K562 (cell line): ENCODE data around the gene UCHL5. TPM values are rescaled to one million over a fixed set of nuclear protein-coding genes. Genes with fewer than 3 reads are reported as not detected.

Experiments used
- CBFB ChIP-seq: sonication (generic); formaldehyde crosslinking; IDR thresholded peaks from 2 replicates; pipeline ENCODE4 v1.4.0; 2020; ENCODE audit warnings: mild to moderate bottlenecking, missing genetic modification reagents
- CBX2 ChIP-seq: fragments of 200-600 bp; sonication (generic); IDR thresholded peaks from one replicate; pipeline ENCODE4 v1.6.1; 2012; ENCODE audit warnings: mild to moderate bottlenecking, low read length, inconsistent platforms; ENCODE audit not compliant: insufficient read depth, poor library complexity, severe bottlenecking
- CCAR2 ChIP-seq: fragments of 200-400 bp; formaldehyde crosslinking; IDR thresholded peaks from 2 replicates; pipeline ENCODE4 v1.6.1; 2017; ENCODE audit warnings: mild to moderate bottlenecking, low read depth, low read length
- ETV6 ChIP-seq, 3 experiments: fragments of 150-350 bp in 1 of 3; sonication (generic) in 1 of 3; formaldehyde crosslinking in 1 of 3; IDR thresholded peaks; 2 replicates each; pipeline versions ENCODE4 v1.6.1 to v1.8.0; 2014 to 2022; ENCODE audit warnings: borderline replicate concordance in 2 of 3, low read depth in 2 of 3, antibody characterized with exemption in 1 of 3, low read length in 1 of 3, mild to moderate bottlenecking in 1 of 3, missing genetic modification reagents in 1 of 3
- ID3 ChIP-seq, 2 experiments: fragments of 250-450 bp in 1 of 2; fragments of 450-650 bp in 1 of 2; sonication (Bioruptor Pico) in 1 of 2; IDR thresholded peaks; 2 replicates each; pipeline versions ENCODE4 v1.6.1 to v1.8.0; 2016 to 2021; ENCODE audit warnings: mild to moderate bottlenecking in 2 of 2, moderate library complexity in 2 of 2, missing compliant biosample characterization in 1 of 2, missing genetic modification characterization in 1 of 2
- IFI16 ChIP-seq: fragments of 250-450 bp; sonication (Bioruptor Pico); IDR thresholded peaks from 2 replicates; pipeline ENCODE4 v2.1.2; 2022; ENCODE audit warnings: mild to moderate bottlenecking, inconsistent platforms
- RAD51 ChIP-seq: fragments of 450-650 bp; IDR thresholded peaks from 2 replicates; pipeline ENCODE4 v1.7.1; 2016; ENCODE audit warnings: low read depth, mild to moderate bottlenecking, borderline replicate concordance
- SRSF9 ChIP-seq: fragments of 200-400 bp; formaldehyde crosslinking; IDR thresholded peaks from 2 replicates; pipeline ENCODE4 v1.6.1; 2017; ENCODE audit warnings: low read depth, low read length, borderline replicate concordance
- TFAP4 ChIP-seq: sonication (generic); formaldehyde crosslinking; IDR thresholded peaks from 2 replicates; pipeline ENCODE4 v1.8.0; 2022; ENCODE audit warnings: missing genetic modification reagents, mild to moderate bottlenecking, moderate library complexity, borderline replicate concordance
- TSHZ1 ChIP-seq: fragments of 250-450 bp; sonication (Bioruptor Pico); IDR thresholded peaks from 2 replicates; pipeline ENCODE4 v1.4.0; 2020; ENCODE audit warnings: mild to moderate bottlenecking, moderate library complexity
- ZNF184 ChIP-seq: sonication (generic); formaldehyde crosslinking; IDR thresholded peaks from 2 replicates; pipeline ENCODE4 v1.5.0; 2020; ENCODE audit warnings: missing genetic modification reagents
- ZNF318 ChIP-seq, 2 experiments: fragments of 450-650 bp; IDR thresholded peaks; 2 replicates each; pipeline ENCODE4 v1.6.1; 2016; ENCODE audit warnings: mild to moderate bottlenecking in 2 of 2, borderline replicate concordance in 1 of 2, low read depth in 1 of 2, moderate library complexity in 1 of 2
- polyA plus RNA-seq, 8 experiments: library from polyadenylated mRNA; depleted of rRNA in 4 of 8; stranded (reverse) in 5 of 8; unstranded in 3 of 8; fragments of >200 nt; fragmentation: Nextera tagmentation in 2 of 8; fragmentation: Illumina TruSeq in 1 of 8; extraction: Ambion mirVana in 2 of 8; extraction: Trizol in 1 of 8; gene quantifications; 2 replicates each; pipeline versions ENCODE4 v1.2.1 to v1.2.3, GENCODE V29; 2011 to 2014; ENCODE audit warnings: inconsistent platforms in 1 of 8, missing spikeins in 1 of 8
- total RNA-seq, 7 experiments: library from RNA; depleted of rRNA in 6 of 7; stranded (reverse); fragments of >200 nt in 6 of 7; fragmentation: Illumina TruSeq in 2 of 7; extraction: Trizol in 2 of 7; gene quantifications; 2 replicates each; pipeline versions ENCODE4 v1.2.1 to v1.2.3, GENCODE V29; 2011 to 2021; ENCODE audit warnings: low replicate concordance in 1 of 7

UCHL5 gene
- total and polyA plus RNA-seq, 9 of the 15 experiments (the other 6 are each of a cell fraction or from before 2014, with no cell fraction given), result 61.0 to 206 (median 122) TPM

GRCh38 chr1:193068013-193068412 lies 8.9 kb upstream of the UCHL5 start (continued):
- TF ChIP-seq CBX2, result no peak
- TF ChIP-seq TFAP4 (CRISPR knock-in tag), result peak; percentile 63
- no peak for TF ChIP-seq ZNF184 (CRISPR knock-in tag)
- peak; percentile 48; the same call in 1 of the 2 replicates for TF ChIP-seq RAD51
- no peak for TF ChIP-seq ETV6 (IDR thresholded peaks at IDR 0.05; ENCODE audit: borderline replicate concordance in 1 of 2, low read depth in 2 of 2, low read length in 1 of 2)
- no peak for TF ChIP-seq ETV6 (CRISPR knock-in tag; IDR thresholded peaks at IDR 0.05; ENCODE audit: borderline replicate concordance)
- TF ChIP-seq IFI16 (CRISPR knock-in tag), result no peak
- TF ChIP-seq CBFB (CRISPR knock-in tag), result no peak
- TF ChIP-seq CCAR2, result no peak
- no peak for TF ChIP-seq ZNF318 (IDR thresholded peaks at IDR 0.05; ENCODE audit: borderline replicate concordance in 1 of 2, low read depth in 1 of 2)
- no peak for TF ChIP-seq ID3 (CRISPR knock-in tag; IDR thresholded peaks at IDR 0.05)
- no peak for TF ChIP-seq ID3 (tag; IDR thresholded peaks at IDR 0.05)
- no peak for TF ChIP-seq TSHZ1 (CRISPR knock-in tag)
- no peak for TF ChIP-seq SRSF9
